NT2/D1 (cell line): Measurements from ENCODE around the gene DUSP6.

Experiments
- YY1 ChIP-seq: IDR thresholded peaks from 2 replicates; pipeline ENCODE4 v1.6.1; 2011; ENCODE audit not compliant: insufficient read length, insufficient read depth
- ZNF274 ChIP-seq: IDR thresholded peaks from 2 replicates; pipeline ENCODE4 v1.6.1; 2011; ENCODE audit warnings: mild to moderate bottlenecking, low read depth, low read length

DNA sequence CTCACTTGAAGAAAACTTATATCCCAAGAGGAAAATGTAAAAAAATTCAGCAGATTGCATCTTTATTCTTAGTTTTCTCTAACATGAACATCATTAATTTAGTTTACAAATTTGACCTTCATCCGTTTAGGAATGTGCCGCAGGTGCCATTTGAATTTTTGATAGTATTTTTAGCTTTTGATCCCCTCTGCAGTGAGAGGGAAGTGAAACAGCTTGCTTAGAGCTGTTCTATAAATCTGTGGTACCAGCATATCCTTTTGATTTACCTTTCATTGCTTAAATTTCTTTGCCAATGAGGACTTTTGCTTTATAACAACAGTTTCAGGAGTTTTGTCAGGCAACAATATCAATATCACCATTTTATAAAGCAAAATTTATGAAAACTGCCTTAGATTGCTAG lies 32.7 kb downstream of the DUSP6 start:
- TF ChIP-seq ZNF274: no peak
- no peak for TF ChIP-seq YY1
